GM23248 (cell line): ENCODE results near the gene LOXL1.

Experiments
- EZH2 ChIP-seq: fragments of 200-600 bp; sonication (generic); IDR thresholded peaks from 2 replicates; pipeline ENCODE4 v1.6.1; 2018; ENCODE audit warnings: antibody characterized with exemption, mild to moderate bottlenecking; ENCODE audit not compliant: insufficient read depth, poor library complexity, severe bottlenecking
- EZH2phosphoT487 ChIP-seq: fragments of 200-600 bp; sonication (generic); IDR thresholded peaks from 2 replicates; pipeline ENCODE4 v1.6.1; 2018; ENCODE audit warnings: antibody characterized with exemption, moderate library complexity, mild to moderate bottlenecking, low read depth; ENCODE audit not compliant: insufficient read depth

- TF ChIP-seq EZH2 (no peak), EZH2phosphoT487 (no peak)
These were observed 52.6 kb downstream of the LOXL1 start for GRCh38 chr15:73978896-73979295.
